GM19239 (cell line): ENCODE data around the gene LURAP1L.

Experiments
- DNase-seq: peaks from one replicate; pipeline ENCODE4 v3.0.0; 2011; ENCODE audit warnings: low spot score; ENCODE audit not compliant: insufficient read length
- FAIRE-seq: peaks from 2 replicates; lab custom pipeline; 2011; peaks lifted over from hg19 to GRCh38; lab: Jason Lieb, UNC

LURAP1L gene

DNA sequence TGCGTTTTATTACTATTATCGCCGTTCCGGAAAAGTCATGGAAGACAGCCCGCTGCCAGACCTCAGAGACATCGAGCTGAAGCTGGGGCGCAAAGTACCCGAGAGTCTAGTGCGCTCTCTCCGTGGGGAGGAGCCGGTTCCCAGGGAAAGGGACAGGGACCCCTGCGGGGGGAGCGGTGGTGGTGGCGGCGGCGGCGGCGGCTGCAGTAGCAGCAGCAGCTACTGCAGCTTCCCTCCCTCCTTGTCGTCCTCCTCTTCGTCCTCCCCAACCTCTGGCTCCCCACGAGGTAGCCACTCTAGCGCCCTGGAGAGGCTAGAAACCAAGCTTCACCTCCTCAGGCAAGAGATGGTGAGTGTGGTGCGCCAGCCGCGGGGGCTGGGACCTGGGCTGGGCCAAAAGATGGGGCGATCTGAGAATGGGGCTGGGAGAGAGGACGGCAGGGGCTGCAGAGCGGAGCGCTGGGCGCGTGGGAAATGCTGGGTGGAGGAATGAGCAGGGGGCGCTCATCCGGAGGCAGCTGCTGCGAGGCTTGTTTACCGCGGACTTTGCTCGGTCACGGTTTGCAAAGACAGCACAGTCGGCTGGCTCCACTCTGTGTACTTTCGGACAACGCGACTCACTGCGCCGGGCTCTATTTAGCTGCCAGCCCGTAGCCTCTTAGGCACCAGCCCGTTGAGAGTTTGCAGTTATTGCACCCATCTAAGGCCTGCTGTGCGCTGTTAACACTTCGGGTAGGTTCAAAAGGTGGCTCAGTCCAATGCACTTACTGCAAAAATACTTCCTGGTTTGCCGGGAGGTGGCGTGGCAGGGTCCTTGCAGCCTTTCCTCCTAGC lies 1.1 kb downstream of the LURAP1L start:
- no peak for FAIRE-seq
- DNase-seq: no peak

DNA sequence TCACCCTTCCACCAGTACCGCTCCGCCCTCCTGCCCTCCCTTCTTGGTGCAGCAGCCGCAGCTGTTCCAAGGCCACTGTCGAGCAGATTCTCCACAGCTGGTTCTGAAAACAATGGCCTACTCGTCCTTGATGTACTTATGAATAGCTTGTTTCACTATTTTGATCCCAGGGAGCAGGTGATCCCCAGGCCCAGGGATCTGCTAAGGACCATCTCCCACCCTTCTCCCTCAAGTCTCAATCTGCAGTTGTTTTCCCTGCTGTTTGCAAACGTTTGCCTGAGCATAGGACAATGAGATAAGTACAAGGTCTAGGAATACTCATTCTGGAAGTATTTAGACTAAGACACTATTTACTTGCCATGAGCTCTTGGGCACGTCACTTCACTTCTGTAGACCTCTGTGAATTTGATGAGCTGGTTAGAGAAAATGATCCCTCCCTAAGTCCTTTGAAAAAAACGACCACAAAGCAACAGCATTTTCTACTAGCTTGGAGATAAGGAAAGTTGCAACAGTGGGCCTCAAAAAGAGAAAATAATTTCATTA lies 1.8 kb downstream of the LURAP1L start:
- FAIRE-seq: no peak
- DNase-seq: no peak

DNA sequence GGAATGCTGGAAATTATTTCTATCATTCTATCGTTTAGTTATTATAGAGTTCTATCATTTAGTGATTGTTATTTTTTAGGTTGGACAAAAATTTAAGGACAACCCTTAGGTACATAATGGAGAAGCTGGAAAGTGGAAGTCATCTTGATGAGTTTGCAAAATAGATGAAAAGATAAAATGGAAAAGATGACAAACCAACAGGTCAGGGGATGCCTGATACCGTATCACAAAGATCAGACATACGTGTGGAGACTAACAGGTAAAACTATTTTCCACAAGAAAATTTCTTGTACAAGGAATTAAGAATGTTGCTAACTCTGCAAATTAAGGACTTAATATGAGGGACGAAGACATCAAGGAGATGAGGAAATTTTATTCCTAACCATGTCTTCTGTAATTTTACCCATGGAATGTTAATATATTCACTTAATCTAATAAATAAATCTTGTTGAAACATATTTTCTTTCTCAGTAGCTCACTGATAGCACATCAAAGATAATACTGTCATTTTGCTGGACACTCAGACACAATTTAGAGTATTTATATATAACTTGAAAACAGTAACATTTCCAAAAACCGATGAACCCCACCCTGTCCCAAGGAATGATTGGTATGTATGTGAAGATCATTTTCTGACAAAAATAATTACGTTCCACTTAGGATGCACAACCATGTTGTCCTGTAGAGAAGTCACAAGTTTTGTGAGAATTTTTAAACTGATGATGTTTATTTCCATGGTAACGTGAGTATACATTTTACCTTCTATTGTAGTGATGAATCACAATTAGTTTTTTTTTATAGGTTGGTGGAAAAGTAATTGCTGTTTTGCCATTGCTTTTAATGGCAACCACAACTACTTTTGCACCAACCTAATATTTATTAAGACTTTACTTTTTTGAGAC lies 2.6 kb downstream of the LURAP1L start:
- DNase-seq (no peak), FAIRE-seq (no peak)

DNA sequence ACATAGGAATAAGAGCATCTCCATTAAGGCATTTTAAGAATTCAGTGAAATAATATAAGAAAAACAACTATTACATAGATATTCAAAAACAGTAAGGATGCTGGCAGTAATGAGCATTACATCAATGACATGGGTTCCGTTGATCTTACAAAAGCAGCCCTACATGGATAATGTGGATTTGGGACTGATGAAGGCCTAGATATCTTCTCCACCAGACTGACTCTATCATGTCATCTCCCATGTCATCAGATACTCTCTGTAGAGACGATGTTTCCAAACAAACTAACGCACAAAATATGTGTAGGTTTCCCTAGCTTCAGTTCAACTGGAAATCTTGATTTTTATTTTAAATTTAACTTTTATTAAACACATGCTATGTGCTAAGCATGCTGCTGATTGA lies 3.6 kb downstream of the LURAP1L start:
- DNase-seq: no peak

DNA sequence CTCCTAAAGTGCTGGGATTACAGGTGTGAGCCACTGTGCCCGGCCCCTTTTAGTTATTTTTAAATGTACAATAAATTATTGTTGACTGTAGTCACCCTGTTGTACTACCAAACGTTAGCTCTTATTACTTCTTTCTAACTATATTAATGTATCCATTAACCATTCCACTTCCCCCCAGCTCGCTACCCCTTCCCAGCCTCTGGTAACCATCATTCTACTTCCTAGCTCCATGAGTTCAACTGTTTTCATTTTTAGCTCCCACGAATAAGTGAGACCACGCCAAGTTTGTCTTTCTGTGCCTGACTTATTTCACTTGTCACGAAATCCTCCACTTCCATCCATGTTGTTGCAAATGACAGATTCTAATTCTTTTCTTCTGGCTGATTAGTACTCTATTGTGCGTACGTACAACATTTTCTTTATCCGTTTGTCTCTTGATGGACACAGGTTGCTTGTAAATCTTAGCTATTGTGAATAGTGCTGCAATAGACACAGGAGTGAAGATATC lies 6.5 kb downstream of the LURAP1L start:
- DNase-seq (no peak), FAIRE-seq (no peak)

More for the DNA sequence above, 3.6 kb downstream of the LURAP1L start:
- no peak for FAIRE-seq

DNA sequence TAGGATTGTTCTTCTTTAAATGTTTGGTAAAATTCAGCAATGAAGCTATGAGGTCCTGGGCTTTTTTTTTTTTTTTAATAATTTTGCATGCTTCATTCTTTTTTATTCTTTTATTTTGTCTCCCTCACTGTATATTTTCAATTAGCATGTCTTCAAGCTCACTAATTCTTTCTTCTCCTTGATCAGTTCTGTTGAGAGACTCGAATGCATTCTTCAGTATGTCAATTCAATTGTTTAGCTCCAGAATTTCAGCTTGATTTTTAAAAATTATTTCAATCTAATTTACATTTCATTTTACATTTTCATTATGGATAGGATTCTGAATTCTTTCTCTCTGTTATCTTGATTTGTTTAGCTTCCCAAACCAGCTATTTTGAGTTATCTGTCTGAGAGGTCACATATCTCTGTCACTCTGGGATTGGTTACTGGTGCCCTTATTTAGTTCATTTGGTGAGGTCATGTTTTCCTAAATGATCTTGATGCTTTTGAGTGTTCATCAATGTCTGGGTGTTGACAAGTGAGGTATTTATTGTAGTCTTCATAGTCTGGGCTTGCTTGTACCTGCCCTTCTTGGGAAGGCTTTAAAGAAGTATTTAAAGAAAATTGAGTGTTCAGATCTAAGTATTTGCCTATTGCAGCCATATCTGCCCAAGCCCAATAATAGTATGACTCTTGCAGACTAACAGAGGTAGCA lies 9.1 kb downstream of the LURAP1L start:
- DNase-seq: no peak
- no peak for FAIRE-seq

DNA sequence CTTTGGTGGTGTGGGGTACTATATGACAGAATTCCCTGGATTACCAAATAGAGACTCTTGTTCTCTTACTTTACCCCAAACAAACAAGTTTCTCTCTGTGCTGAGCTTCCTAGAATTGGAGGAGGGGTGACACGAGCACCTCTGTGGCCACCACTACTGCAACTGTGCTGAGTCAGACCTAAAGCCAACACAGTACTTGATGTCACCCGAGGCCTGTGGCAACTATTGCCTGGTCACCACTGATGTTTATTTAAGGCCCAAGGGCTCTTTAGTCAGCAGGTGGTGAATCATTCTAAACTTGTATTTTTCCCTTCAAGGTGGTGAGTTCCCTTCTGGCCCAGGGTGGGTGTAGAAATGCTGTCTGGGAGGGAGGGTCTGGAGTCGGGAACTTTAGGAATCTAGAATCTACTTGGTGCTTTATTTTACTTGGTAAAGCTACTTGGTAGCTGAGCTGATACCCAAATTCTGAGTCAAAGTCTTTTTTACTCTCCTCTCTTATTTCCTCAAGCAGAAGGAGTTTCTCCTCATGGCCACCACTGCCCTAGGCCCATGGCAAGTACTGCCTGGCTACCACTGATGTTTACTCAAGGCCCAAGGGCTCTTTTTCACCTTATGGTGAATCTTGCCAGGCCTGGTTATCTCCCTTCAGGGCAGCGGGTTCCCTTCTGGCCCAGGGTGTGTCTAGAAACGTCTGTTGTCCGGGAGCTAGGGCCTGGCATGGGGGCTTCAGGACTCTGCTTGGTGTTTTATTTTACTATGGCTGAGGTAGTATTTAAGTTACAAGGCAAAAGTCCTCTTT lies 9.8 kb downstream of the LURAP1L start:
- DNase-seq (no peak), FAIRE-seq (no peak)

DNA sequence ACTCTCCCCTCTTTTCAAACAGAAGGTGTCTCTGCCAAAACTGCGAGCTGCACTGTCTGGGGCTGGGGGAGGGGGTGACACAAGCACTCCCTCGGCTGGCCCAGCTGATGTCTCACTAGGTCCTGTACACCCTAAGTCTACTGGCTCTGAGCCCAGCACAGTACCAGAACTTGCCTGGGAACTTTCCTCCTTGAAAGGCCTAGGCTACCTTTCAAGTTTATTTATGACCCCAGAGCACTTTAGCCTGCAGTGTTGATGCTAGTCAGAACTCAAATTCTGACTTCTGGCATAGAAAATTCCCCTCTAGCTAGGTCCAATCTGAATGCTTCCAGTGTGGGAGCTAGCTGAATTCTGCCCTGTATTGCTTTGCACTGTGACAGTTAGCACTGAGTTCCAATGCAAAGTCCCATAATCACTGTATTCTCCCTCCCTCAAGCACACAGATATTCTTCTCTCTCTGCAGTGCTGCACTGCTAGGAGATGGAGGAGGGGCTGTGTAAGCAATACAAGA lies 10.5 kb downstream of the LURAP1L start:
- DNase-seq: no peak
- FAIRE-seq: no peak

DNA sequence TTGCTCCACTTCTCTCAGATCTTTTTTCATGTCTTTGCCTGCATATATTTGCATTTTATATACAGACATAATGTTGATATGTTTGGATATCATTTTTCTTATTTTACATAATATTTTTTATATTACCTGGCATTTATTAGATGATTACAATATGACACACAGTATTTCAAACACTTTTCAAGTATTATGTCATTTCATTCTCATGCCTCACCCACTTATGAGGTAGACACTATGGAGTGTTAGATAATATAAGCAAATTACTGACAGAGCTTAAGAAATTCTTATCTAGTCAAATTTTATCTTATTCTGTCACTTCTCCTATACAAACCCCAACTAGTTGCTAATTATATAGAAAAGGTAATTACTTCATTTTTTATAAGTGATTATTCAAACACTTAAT lies 11.1 kb downstream of the LURAP1L start:
- FAIRE-seq: no peak

DNA sequence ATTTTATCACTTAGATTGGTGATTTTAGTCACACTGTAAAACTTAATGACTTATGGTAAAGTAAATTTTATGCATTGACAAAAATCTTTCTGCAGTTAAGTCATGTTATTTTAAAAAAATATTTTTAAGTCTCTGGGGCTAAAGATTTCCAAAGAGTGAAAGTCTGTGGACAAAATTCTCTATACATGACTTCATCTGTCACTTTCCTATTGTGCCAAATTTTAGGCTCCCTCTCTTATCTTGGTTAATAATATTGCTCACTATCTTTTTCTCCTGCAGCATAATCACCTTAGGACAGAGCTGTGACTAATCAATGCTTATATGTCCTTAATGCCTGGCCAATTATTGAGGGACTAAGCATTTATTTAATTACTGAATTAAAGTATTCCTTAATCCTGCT lies 15.2 kb downstream of the LURAP1L start:
- no peak for FAIRE-seq
- no peak for DNase-seq

More for the DNA sequence above, 11.1 kb downstream of the LURAP1L start:
- DNase-seq: no peak

DNA sequence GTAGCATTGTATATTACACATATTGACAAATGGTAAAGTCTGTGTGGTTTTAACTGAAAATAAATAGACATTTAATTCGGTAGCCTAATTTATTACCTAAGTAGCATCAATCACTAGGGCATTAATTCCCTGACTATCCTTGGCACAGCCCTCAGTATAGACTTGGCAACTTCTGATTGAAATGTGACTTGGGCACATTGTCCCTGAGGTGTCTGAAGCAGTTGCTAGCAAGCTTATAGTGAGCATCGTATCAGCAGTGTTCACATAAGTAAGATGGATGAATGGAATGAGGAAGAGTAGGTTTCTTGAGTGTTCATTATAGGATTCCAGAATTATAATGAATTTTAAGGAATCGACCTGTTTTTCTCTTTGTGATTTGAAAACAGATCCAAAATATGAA lies 16.1 kb downstream of the LURAP1L start:
- FAIRE-seq: no peak
- no peak for DNase-seq

DNA sequence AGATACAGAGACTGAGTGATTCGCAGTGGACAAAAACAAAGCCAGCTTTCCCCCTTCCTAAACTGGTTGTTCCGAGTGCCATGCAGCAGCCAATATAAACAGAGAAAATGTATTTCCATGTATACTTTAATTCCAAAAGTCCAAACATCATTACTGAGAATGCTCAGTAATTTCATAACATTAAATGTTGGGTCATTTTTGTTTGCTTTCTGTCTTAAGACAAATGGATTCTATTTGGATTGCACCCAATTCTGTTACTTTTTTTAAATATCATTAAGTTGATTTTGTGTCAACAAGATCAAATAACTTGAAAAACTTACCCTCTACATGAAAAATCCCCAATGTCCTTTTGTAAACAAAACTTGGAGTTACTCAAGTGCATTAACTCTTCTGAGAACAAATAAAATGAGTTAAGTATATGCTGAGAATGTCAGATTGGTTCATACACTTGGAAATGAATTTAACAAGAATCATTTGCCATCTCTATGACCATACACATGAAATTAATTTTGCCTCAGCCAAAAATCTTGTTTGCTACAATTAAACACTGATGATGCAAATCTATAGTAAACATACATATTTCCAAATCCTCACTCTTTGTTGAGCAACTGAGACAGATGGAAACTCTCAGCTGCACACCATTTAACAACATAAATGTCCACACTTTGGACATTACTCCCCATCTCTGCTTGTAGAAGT lies 19.4 kb downstream of the LURAP1L start:
- FAIRE-seq: no peak
- no peak for DNase-seq

DNA sequence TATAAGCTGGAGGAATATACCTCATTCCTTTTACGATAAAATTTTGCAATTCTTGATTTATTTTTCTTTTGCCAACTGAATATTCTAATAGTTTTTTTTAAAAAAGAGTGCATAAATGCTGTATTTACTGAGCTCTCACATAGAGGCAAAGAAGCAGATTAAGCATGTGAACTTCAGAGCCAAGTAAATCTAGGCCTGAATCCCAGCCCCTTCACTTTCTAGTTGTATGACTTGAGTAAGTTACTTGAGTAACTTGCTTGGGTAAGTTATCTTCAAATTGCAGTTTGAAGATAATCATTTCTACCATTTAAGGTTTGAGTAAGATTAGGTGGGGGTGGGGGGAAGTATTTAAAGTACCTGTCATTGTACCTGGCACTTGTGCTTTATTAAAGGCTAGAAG lies 21.8 kb downstream of the LURAP1L start:
- no peak for DNase-seq
- FAIRE-seq: no peak

DNA sequence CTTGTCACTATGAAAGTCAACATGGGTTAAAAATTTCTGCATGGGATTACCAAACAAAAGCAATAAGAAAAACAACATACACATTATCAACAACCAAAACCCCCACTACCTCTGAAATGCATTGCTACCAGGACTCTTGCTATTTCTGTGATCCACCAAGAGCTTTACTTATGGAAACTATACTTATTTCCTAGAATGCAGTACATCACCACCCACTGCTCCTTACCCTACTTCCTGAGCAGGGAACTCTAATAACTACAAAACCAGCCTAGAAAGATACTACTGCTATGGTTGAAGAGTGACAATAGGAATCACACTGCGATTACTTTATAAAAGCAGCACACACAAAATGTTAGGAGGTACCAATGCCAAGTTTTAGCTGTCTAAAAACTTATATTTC lies 22.2 kb downstream of the LURAP1L start:
- no peak for DNase-seq
- FAIRE-seq: no peak

DNA sequence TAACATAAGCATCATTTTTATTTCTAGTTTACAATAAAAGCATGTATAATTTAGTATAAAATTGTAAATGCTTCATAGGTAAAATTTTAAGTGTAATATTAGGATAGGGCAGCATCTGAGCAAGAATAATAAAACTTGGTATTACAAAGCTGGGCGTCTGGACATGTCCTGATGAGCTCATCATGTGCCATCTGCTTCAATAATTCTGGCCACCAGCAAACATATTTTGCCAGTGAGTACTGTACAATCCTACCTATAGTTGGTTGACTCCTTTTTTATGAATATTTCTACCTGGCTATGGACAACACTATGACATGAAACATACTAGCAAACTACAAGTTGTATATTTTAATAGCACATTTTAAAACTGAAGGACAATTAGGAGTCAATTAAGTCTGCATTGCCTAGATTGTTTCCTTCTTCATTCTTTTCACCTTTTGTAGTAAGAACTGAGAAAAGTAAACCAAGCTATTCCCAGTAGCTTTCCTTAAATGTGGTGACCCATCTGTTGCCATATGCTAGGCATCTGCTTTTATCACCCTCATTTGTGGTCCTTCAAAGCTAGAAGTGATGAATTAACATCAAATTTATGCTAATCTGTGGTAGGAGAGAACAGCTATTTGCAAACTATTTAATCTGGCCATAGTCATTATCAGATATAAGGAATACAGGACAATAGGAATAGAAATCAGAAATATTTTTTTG lies 23.4 kb downstream of the LURAP1L start:
- no peak for FAIRE-seq
- no peak for DNase-seq

DNA sequence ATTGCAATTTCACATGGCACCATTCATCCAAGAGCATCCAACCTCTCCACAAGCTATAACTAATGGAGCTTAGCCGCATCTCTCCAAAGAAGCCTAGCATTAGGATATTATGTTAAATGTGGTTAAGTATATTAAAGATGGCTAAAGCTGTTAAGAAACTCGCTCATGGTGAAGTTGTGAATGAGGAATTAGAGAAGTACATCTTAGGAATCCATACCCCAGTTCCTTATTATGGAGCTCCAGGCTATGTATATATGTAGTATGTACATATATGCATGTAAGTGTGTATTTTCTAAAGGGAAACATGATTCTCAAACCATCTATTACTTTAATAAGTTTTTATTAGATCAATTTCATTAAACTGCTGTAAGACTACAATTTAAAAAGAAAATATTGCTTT lies 26.4 kb downstream of the LURAP1L start:
- DNase-seq (no peak), FAIRE-seq (no peak)

DNA sequence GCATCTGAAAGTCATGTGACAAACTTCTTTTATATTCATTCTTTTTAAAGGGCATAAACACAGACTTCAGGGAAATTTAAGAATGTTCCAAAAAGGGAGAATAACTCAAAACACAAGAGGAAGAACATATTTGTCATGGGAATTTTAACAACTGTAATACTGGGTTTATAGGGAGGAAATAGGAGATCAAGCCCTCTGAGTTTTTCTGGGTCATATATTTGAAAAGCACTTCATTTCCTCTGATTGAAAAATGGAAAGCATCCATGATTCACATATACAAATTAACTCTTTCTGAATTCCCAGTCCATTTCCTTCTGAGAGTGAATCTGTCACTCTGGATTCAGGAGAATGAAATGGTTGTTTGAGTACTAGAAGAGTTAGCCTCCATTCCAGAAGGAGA lies 26.8 kb downstream of the LURAP1L start:
- DNase-seq (no peak), FAIRE-seq (no peak)

DNA sequence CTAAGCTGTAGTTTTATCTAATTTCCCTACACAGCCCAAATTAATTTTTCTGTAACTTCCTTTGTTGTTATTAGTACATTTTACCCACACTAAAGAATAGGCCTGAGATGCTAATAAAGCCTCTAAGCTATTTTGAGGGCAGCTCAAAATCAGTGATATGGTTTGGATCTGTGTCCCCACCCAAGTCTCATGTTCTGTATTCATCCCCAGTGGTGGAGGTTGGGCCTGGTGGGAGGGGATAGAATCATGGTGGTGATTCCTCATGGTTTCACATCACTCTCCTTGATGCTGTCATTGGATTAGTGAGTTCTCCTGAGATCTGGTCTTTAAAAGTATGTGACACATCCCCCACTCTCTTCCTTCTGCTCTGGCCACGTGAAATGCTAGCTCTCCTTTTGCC lies 27.3 kb downstream of the LURAP1L start:
- no peak for DNase-seq
- no peak for FAIRE-seq
